Hepatocyte (in vitro differentiated cells): Measurements from ENCODE around the gene SETBP1. TPM values are rescaled to one million over a fixed set of nuclear protein-coding genes. Genes with fewer than 3 reads are reported as not detected.

ENCODE experiments used
- DNase-seq: peaks from one replicate; pipeline ENCODE4 v3.0.0-alpha.2; 2016; ENCODE audit warnings: low spot score
- H2AFZ ChIP-seq: fragments of 200-600 bp; sonication (generic); 2 replicates; pipeline ENCODE4 v1.6.0; 2016; ENCODE audit warnings: antibody characterized with exemption, mild to moderate bottlenecking
- H3K27ac ChIP-seq: fragments of 200-600 bp; sonication (generic); 2 replicates; pipeline ENCODE4 v1.5.1; 2016; ENCODE audit warnings: mild to moderate bottlenecking
- H3K27me3 ChIP-seq: fragments of 200-600 bp; sonication (generic); 2 replicates; pipeline ENCODE4 v1.6.1; 2016
- H3K36me3 ChIP-seq: fragments of 200-600 bp; sonication (generic); replicated peaks from 2 replicates; pipeline ENCODE4 v1.5.1; 2016; ENCODE audit warnings: low read depth; ENCODE audit not compliant: insufficient read depth
- H3K4me1 ChIP-seq: fragments of 200-600 bp; sonication (generic); 2 replicates; pipeline ENCODE4 v1.5.1; 2016; ENCODE audit warnings: mild to moderate bottlenecking, moderate library complexity; ENCODE audit not compliant: insufficient read depth
- H3K4me2 ChIP-seq: fragments of 200-600 bp; sonication (generic); 2 replicates; pipeline ENCODE4 v1.6.0; 2016
- H3K4me3 ChIP-seq: fragments of 200-600 bp; sonication (generic); 2 replicates; pipeline ENCODE4 v1.5.1; 2016; ENCODE audit warnings: mild to moderate bottlenecking
- H3K79me2 ChIP-seq: fragments of 200-600 bp; sonication (generic); 2 replicates; pipeline ENCODE4 v1.6.0; 2017; ENCODE audit warnings: mild to moderate bottlenecking
- H3K9me2 ChIP-seq: fragments of 200-600 bp; sonication (generic); replicated peaks from 2 replicates; pipeline ENCODE4 v1.6.0; 2017; ENCODE audit warnings: mild to moderate bottlenecking; ENCODE audit not compliant: insufficient read depth
- H3K9me3 ChIP-seq: fragments of 200-600 bp; sonication (generic); 2 replicates; pipeline ENCODE4 v1.5.1; 2016; ENCODE audit warnings: low read depth, mild to moderate bottlenecking
- H4K20me1 ChIP-seq: fragments of 200-600 bp; sonication (generic); 2 replicates; pipeline ENCODE4 v1.6.0; 2016; ENCODE audit warnings: mild to moderate bottlenecking; ENCODE audit not compliant: insufficient read depth, poor library complexity, severe bottlenecking
- EZH2 ChIP-seq: fragments of 200-600 bp; sonication (generic); IDR thresholded peaks from 2 replicates; pipeline ENCODE4 v1.6.1; 2016; ENCODE audit warnings: antibody characterized with exemption, mild to moderate bottlenecking, borderline replicate concordance
- EZH2phosphoT487 ChIP-seq: fragments of 200-600 bp; sonication (generic); IDR thresholded peaks from one replicate; pipeline ENCODE4 v1.6.1; 2018; ENCODE audit warnings: antibody characterized with exemption, mild to moderate bottlenecking, low read depth, moderate library complexity; ENCODE audit not compliant: unreplicated experiment, severe bottlenecking
- WGBS: methylation state at CpG from one replicate; pipeline ENCODE4 v1.1.6; 2016; ENCODE audit warnings: low lambda C conversion rate; ENCODE audit errors: missing lambda C conversion rate; 5-methylcytosine and 5-hydroxymethylcytosine counted together
- polyA plus RNA-seq: library from polyadenylated mRNA; unstranded; fragments of >200 nt; fragmentation: Nextera tagmentation; extraction: Ambion mirVana; gene quantifications from 2 replicates; pipeline ENCODE4 v1.2.1, GENCODE V29; 2016
- total RNA-seq: library from RNA; depleted of rRNA; stranded (reverse); fragments of >200 nt; gene quantifications from 2 replicates; pipeline ENCODE4 v1.2.3, GENCODE V29; 2014
- TF ChIP-seq, protein P1 (sequence below): fragments of 200-600 bp; sonication (generic); IDR thresholded peaks from 2 replicates; pipeline ENCODE4 v1.5.1; 2016; ENCODE audit warnings: antibody characterized with exemption, mild to moderate bottlenecking; ENCODE audit not compliant: poor library complexity

Gene SETBP1
- total and polyA plus RNA-seq, 2 experiments from 2014 or later, result 10.3 to 21.1 TPM

- Histone ChIP-seq H3K9me2 (no peaks in the 10 kb centered on the region), H3K9me3 (no peaks in the 10 kb centered on the region), H3K4me1 (peaks cover 22% of the 10 kb centered on the region), H3K36me3 (no peaks in the 10 kb centered on the region), H2AFZ (no peak overlapping the region), H4K20me1 (no peaks in the 10 kb centered on the region), H3K27ac (peak overlapping the region; percentile 33), H3K4me3 (no peak overlapping the region), H3K4me2 (no peak overlapping the region), H3K79me2 (no peaks in the 10 kb centered on the region), H3K27me3 (no peaks in the 10 kb centered on the region)
- TF ChIP-seq, protein P1, sequence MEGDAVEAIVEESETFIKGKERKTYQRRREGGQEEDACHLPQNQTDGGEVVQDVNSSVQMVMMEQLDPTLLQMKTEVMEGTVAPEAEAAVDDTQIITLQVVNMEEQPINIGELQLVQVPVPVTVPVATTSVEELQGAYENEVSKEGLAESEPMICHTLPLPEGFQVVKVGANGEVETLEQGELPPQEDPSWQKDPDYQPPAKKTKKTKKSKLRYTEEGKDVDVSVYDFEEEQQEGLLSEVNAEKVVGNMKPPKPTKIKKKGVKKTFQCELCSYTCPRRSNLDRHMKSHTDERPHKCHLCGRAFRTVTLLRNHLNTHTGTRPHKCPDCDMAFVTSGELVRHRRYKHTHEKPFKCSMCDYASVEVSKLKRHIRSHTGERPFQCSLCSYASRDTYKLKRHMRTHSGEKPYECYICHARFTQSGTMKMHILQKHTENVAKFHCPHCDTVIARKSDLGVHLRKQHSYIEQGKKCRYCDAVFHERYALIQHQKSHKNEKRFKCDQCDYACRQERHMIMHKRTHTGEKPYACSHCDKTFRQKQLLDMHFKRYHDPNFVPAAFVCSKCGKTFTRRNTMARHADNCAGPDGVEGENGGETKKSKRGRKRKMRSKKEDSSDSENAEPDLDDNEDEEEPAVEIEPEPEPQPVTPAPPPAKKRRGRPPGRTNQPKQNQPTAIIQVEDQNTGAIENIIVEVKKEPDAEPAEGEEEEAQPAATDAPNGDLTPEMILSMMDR, result no peak
- TF ChIP-seq EZH2phosphoT487, result no peak
- TF ChIP-seq EZH2, result no peak
- no peak for DNase-seq
- 82% methylated on average over 1 of the region's 1 CpG for WGBS
Measured at GRCh38 chr18:45055811-45056210, 375.1 kb downstream of the SETBP1 start.

- H4K20me1 ChIP-seq, result no peaks in the 10 kb centered on the region
- no peaks in the 10 kb centered on the region for H3K27me3 ChIP-seq
- TF ChIP-seq EZH2, result no peak
- no peak for TF ChIP-seq EZH2phosphoT487
- TF ChIP-seq, protein P1, result no peak
- H3K4me3 ChIP-seq, result no peak overlapping the region
- no peaks in the 10 kb centered on the region for H3K9me2 ChIP-seq
- H3K79me2 ChIP-seq, result no peaks in the 10 kb centered on the region
- H2AFZ ChIP-seq, result no peak overlapping the region
- DNase-seq, result no peak
- peak overlapping the region; percentile 33 for H3K27ac ChIP-seq
- H3K4me2 ChIP-seq, result no peak overlapping the region
- H3K9me3 ChIP-seq, result no peaks in the 10 kb centered on the region
- H3K4me1 ChIP-seq, result peaks cover 17% of the 10 kb centered on the region
- no peaks in the 10 kb centered on the region for H3K36me3 ChIP-seq
Measured at GRCh38 chr18:45056926-45057325, 376.2 kb downstream of the SETBP1 start.

GRCh38 chr18:45057955-45058600 is 377.4 kb downstream of the SETBP1 start:
- Histone ChIP-seq H3K9me3 (no peaks in the 10 kb centered on the region), H3K27me3 (no peaks in the 10 kb centered on the region), H3K27ac (peak overlapping the region; percentile 33), H2AFZ (no peak overlapping the region), H3K4me2 (no peak overlapping the region), H3K4me3 (no peak overlapping the region), H4K20me1 (no peaks in the 10 kb centered on the region), H3K9me2 (no peaks in the 10 kb centered on the region), H3K4me1 (peaks cover 10% of the 10 kb centered on the region), H3K79me2 (no peaks in the 10 kb centered on the region), H3K36me3 (no peaks in the 10 kb centered on the region)
- 81% methylated on average over 4 of the region's 4 CpGs for WGBS
- TF ChIP-seq EZH2phosphoT487 (no peak), EZH2 (no peak)
- TF ChIP-seq, protein P1, result no peak
- no peak for DNase-seq
